Measurements from ENCODE around the gene HDAC4. TPM values are rescaled to one million over a fixed set of nuclear protein-coding genes. Genes with fewer than 3 reads are reported as not detected.

The HDAC4 gene
- total RNA-seq, 5 donors from 2014 or later (not counting 1 experiment from before 2014, with no cell fraction given) = 44.8 to 80.2 (median 60.9) TPM

DNA sequence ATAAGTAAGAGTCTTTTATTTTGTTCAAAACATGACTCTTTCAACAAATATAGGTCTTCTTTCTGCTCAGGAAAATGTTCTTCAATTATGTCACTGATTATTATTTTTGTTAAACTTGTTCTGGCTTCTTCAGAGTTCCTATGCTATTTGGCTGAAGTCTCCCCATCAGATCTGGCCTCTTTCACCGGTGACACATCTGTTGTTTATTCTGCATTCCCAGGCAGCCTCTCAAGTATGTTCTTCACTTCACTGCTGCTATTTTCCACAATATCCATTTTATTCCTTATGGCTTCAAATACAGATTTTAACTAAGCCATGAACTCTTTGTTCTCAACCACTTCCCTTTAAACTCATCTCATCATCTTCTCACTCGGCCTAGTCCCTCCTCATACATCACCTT lies 45.7 kb downstream of the HDAC4 start:
- no peaks in the 10 kb centered on the region for H3K27me3 Mint-ChIP-seq
- peaks cover 6 to 11% (median 10%) of the 10 kb centered on the region in 3 donors for H3K9me3 Mint-ChIP-seq
- H3K36me3 ChIP-seq (ENCODE audit: control insufficient read depth in 2 of 2, extremely low read depth in 1 of 2, insufficient read depth in 1 of 2, low read length in 1 of 2) = peaks cover 8 to 10% of the 10 kb centered on the region in 2 donors
- no peak overlapping the region for H3K4me3 ChIP-seq (ENCODE audit: control insufficient read depth in 1 of 2, extremely low read depth in 1 of 2, low read length in 1 of 2)
- H3K36me3 Mint-ChIP-seq = peaks cover 35% of the 10 kb centered on the region
- H3K4me1 ChIP-seq (ENCODE audit: control insufficient read depth in 1 of 2, extremely low read depth in 1 of 2, insufficient read depth in 2 of 2, low read length in 2 of 2) = no peaks in the 10 kb centered on the region
- ChIA-PET CTCF (no interaction called here), POLR2A (no interaction called here)
- no peaks in the 10 kb centered on the region for H3K9me3 ChIP-seq
- no peak overlapping the region for H3K27ac Mint-ChIP-seq
- H3K4me3 Mint-ChIP-seq = no peak overlapping the region
- DNase-seq (no peak), ATAC-seq (replicated peaks in 1 of 4) (no peak)
- peaks cover 9 to 13% (median 10%) of the 10 kb centered on the region in 3 donors for H3K4me1 Mint-ChIP-seq
- WGBS (ENCODE audit: insufficient coverage) = 65% methylated on average over 2 of the region's 2 CpGs
- no peak overlapping the region for H3K27ac ChIP-seq (ENCODE audit: low read length)
- no peaks in the 10 kb centered on the region for H3K27me3 ChIP-seq (replicated peaks in 1 of 2; ENCODE audit: control insufficient read depth in 2 of 2, extremely low read depth in 1 of 2, insufficient read depth in 2 of 2, low read length in 1 of 2)

DNA sequence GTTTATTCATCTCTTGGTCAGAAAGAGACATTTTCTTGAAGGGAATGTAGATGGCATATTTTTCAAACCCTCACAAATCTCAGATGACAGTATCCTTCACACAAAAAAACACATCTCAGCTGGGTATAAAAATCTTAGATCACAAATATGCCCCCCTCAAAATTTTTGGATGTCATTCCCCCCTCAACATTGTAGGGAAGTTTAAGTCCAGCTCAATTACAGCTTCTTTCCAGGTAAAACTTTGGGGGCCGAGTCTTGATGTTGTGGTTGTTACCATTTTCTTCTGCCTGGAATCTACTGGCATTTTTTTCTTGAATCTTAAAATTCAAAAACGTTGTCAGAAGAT lies 46.1 kb downstream of the HDAC4 start:
- CTCF ChIA-PET = no interaction called here
- Histone ChIP-seq H3K27ac (ENCODE audit: low read length) (no peak overlapping the region), H3K27me3 (replicated peaks in 1 of 2; ENCODE audit: control insufficient read depth in 2 of 2, extremely low read depth in 1 of 2, insufficient read depth in 2 of 2, low read length in 1 of 2) (no peaks in the 10 kb centered on the region), H3K9me3 (no peaks in the 10 kb centered on the region), H3K36me3 (ENCODE audit: control insufficient read depth in 2 of 2, extremely low read depth in 1 of 2, insufficient read depth in 1 of 2, low read length in 1 of 2) (peaks cover 9 to 13% of the 10 kb centered on the region in 2 donors), H3K4me3 (ENCODE audit: control insufficient read depth in 1 of 2, extremely low read depth in 1 of 2, low read length in 1 of 2) (no peak overlapping the region), H3K4me1 (ENCODE audit: control insufficient read depth in 1 of 2, extremely low read depth in 1 of 2, insufficient read depth in 2 of 2, low read length in 2 of 2) (no peaks in the 10 kb centered on the region)
- H3K27ac Mint-ChIP-seq = no peak overlapping the region
- H3K4me3 Mint-ChIP-seq = no peak overlapping the region
- H3K4me1 Mint-ChIP-seq = peaks cover 9 to 13% (median 10%) of the 10 kb centered on the region in 3 donors
- H3K9me3 Mint-ChIP-seq = peaks cover 6 to 11% (median 10%) of the 10 kb centered on the region in 3 donors
- POLR2A ChIA-PET = no interaction called here
- peaks cover 35% of the 10 kb centered on the region for H3K36me3 Mint-ChIP-seq
- no peak for ATAC-seq (replicated peaks in 1 of 4)
- no peak for DNase-seq
- WGBS (ENCODE audit: insufficient coverage) = 100% methylated on average over 1 of the region's 2 CpGs
- no peaks in the 10 kb centered on the region for H3K27me3 Mint-ChIP-seq

- H3K36me3 ChIP-seq (ENCODE audit: control insufficient read depth in 2 of 2, extremely low read depth in 1 of 2, insufficient read depth in 1 of 2, low read length in 1 of 2) = peaks cover 11 to 18% of the 10 kb centered on the region in 2 donors
- no peak overlapping the region for H3K27ac Mint-ChIP-seq
- H3K4me1 Mint-ChIP-seq = peaks cover 9 to 13% (median 10%) of the 10 kb centered on the region in 3 donors
- no peaks in the 10 kb centered on the region for H3K27me3 ChIP-seq (replicated peaks in 1 of 2; ENCODE audit: control insufficient read depth in 2 of 2, extremely low read depth in 1 of 2, insufficient read depth in 2 of 2, low read length in 1 of 2)
- H3K27ac ChIP-seq (ENCODE audit: low read length) = no peak overlapping the region
- ChIA-PET CTCF (no interaction called here), POLR2A (interaction anchor here in 1 of 2 donors (0.7 kb wide), 1 partner anchor 8 kb away, joined by 3 read pairs; no protein-coding TSS in a partner anchor)
- H3K9me3 ChIP-seq = no peaks in the 10 kb centered on the region
- H3K4me3 ChIP-seq (ENCODE audit: control insufficient read depth in 1 of 2, extremely low read depth in 1 of 2, low read length in 1 of 2) = no peak overlapping the region
- H3K27me3 Mint-ChIP-seq = no peaks in the 10 kb centered on the region
- H3K4me1 ChIP-seq (ENCODE audit: control insufficient read depth in 1 of 2, extremely low read depth in 1 of 2, insufficient read depth in 2 of 2, low read length in 2 of 2) = no peaks in the 10 kb centered on the region
- 96% methylated on average over 6 of the region's 7 CpGs for WGBS (ENCODE audit: insufficient coverage)
- H3K4me3 Mint-ChIP-seq = no peak overlapping the region
- peaks cover 6 to 11% (median 10%) of the 10 kb centered on the region in 3 donors for H3K9me3 Mint-ChIP-seq
- DNase-seq (no peak), ATAC-seq (replicated peaks in 1 of 4) (no peak)
- peaks cover 40% of the 10 kb centered on the region for H3K36me3 Mint-ChIP-seq
Observed at GRCh38 chr2:239354132-239354790, 46.6 kb downstream of the HDAC4 start.

GRCh38 chr2:239353692-239354091 lies 47.1 kb downstream of the HDAC4 start:
- Mint-ChIP-seq H3K27ac (no peak overlapping the region), H3K4me3 (no peak overlapping the region), H3K4me1 (peaks cover 9 to 13% (median 9%) of the 10 kb centered on the region in 3 donors), H3K9me3 (peaks cover 6 to 11% (median 10%) of the 10 kb centered on the region in 3 donors), H3K27me3 (no peaks in the 10 kb centered on the region), H3K36me3 (peaks cover 42% of the 10 kb centered on the region)
- H3K4me1 ChIP-seq (ENCODE audit: control insufficient read depth in 1 of 2, extremely low read depth in 1 of 2, insufficient read depth in 2 of 2, low read length in 2 of 2) = no peaks in the 10 kb centered on the region
- no peak overlapping the region for H3K27ac ChIP-seq (ENCODE audit: low read length)
- no peaks in the 10 kb centered on the region for H3K27me3 ChIP-seq (replicated peaks in 1 of 2; ENCODE audit: control insufficient read depth in 2 of 2, extremely low read depth in 1 of 2, insufficient read depth in 2 of 2, low read length in 1 of 2)
- ATAC-seq (replicated peaks in 1 of 4) = no peak
- no peak for DNase-seq
- WGBS (ENCODE audit: insufficient coverage) = 98% methylated on average over 5 of the region's 5 CpGs
- H3K9me3 ChIP-seq = no peaks in the 10 kb centered on the region
- peaks cover 11 to 22% of the 10 kb centered on the region in 2 donors for H3K36me3 ChIP-seq (ENCODE audit: control insufficient read depth in 2 of 2, extremely low read depth in 1 of 2, insufficient read depth in 1 of 2, low read length in 1 of 2)
- ChIA-PET POLR2A (interaction anchor here in 1 of 2 donors (0.7 kb wide), 1 partner anchor 9 kb away, joined by 3 read pairs; no protein-coding TSS in a partner anchor), CTCF (no interaction called here)
- no peak overlapping the region for H3K4me3 ChIP-seq (ENCODE audit: control insufficient read depth in 1 of 2, extremely low read depth in 1 of 2, low read length in 1 of 2)

- DNase-seq (no peak), ATAC-seq (replicated peaks in 1 of 4) (no peak)
- Histone ChIP-seq H3K36me3 (ENCODE audit: control insufficient read depth in 2 of 2, extremely low read depth in 1 of 2, insufficient read depth in 1 of 2, low read length in 1 of 2) (peaks cover 14 to 22% of the 10 kb centered on the region in 2 donors), H3K9me3 (no peaks in the 10 kb centered on the region), H3K4me1 (ENCODE audit: control insufficient read depth in 1 of 2, extremely low read depth in 1 of 2, insufficient read depth in 2 of 2, low read length in 2 of 2) (peaks cover 0 to 1% of the 10 kb centered on the region in 2 experiments), H3K4me3 (ENCODE audit: control insufficient read depth in 1 of 2, extremely low read depth in 1 of 2, low read length in 1 of 2) (no peak overlapping the region), H3K27me3 (replicated peaks in 1 of 2; ENCODE audit: control insufficient read depth in 2 of 2, extremely low read depth in 1 of 2, insufficient read depth in 2 of 2, low read length in 1 of 2) (no peaks in the 10 kb centered on the region), H3K27ac (ENCODE audit: low read length) (no peak overlapping the region)
- Mint-ChIP-seq H3K27ac (no peak overlapping the region), H3K9me3 (peaks cover 6 to 11% (median 10%) of the 10 kb centered on the region in 3 donors), H3K4me1 (peaks cover 3 to 8% (median 7%) of the 10 kb centered on the region in 3 donors), H3K36me3 (peaks cover 31% of the 10 kb centered on the region), H3K27me3 (no peaks in the 10 kb centered on the region), H3K4me3 (no peak overlapping the region)
- ChIA-PET POLR2A (no interaction called here), CTCF (no interaction called here)
- 95% methylated on average over 13 of the region's 14 CpGs for WGBS (ENCODE audit: insufficient coverage)
Observed at GRCh38 chr2:239351687-239352086, 49.1 kb downstream of the HDAC4 start.

DNA sequence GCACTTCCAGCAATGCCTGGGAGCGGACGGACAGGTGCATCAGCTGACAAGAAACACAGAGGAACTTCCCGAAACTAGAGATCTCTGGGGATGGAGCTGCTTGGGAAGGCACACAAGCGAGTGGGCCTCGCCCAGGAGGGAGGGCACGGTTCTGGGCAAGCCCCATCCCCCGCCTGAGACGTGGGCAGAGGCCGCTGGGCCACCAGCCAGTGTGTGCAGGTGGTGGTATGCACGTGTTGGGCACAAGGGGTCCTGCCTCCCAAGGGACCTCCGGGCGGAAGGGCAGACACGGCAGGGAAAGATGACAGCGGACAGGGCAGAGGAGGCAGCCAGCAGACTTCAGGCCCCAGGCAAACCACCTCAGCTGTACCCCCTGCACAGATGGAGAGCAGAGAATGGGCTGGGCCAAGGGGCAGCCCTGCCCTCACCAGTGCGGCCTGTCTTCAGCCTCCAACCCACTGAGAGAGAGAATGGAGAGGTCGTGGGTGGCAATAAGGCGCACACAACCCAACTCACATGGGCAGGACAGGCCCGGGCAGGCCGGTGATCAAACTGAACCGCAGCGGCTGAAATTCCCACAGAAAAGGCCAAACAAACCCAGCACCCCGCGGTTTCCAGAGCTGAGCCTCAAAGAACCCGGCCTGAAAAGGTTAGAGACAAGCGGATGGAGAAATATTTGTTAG lies 51.2 kb downstream of the HDAC4 start:
- no peak for DNase-seq
- Mint-ChIP-seq H3K9me3 (peaks cover 0 to 2% (median 1%) of the 10 kb centered on the region in 3 donors), H3K27me3 (no peaks in the 10 kb centered on the region), H3K4me1 (peaks cover 0 to 3% (median 0%) of the 10 kb centered on the region in 3 donors), H3K4me3 (no peak overlapping the region), H3K36me3 (peaks cover 25% of the 10 kb centered on the region), H3K27ac (no peak overlapping the region)
- WGBS (ENCODE audit: insufficient coverage) = 96% methylated on average over 14 of the region's 25 CpGs
- H3K27ac ChIP-seq (ENCODE audit: low read length) = no peak overlapping the region
- H3K27me3 ChIP-seq (replicated peaks in 1 of 2; ENCODE audit: control insufficient read depth in 2 of 2, extremely low read depth in 1 of 2, insufficient read depth in 2 of 2, low read length in 1 of 2) = no peaks in the 10 kb centered on the region
- POLR2A ChIA-PET = no interaction called here
- peaks cover 14 to 22% of the 10 kb centered on the region in 2 donors for H3K36me3 ChIP-seq (ENCODE audit: control insufficient read depth in 2 of 2, extremely low read depth in 1 of 2, insufficient read depth in 1 of 2, low read length in 1 of 2)
- H3K4me3 ChIP-seq (ENCODE audit: control insufficient read depth in 1 of 2, extremely low read depth in 1 of 2, low read length in 1 of 2) = no peak overlapping the region
- no peaks in the 10 kb centered on the region for H3K9me3 ChIP-seq
- peaks cover 0 to 6% of the 10 kb centered on the region in 2 experiments for H3K4me1 ChIP-seq (ENCODE audit: control insufficient read depth in 1 of 2, extremely low read depth in 1 of 2, insufficient read depth in 2 of 2, low read length in 2 of 2)
- CTCF ChIA-PET = no interaction called here
- no peak for ATAC-seq (replicated peaks in 1 of 4)

Data from T-cell (primary cell).